GM21717 (cell line): Measurements from ENCODE around the gene SPECC1L.

Source experiments
- ATAC-seq: cut with Tn5 transposase; IDR thresholded peaks from one replicate; pipeline ENCODE4 v1.9.1; 2021; ENCODE audit warnings: mild to moderate bottlenecking, moderate library complexity; ENCODE audit not compliant: unreplicated experiment

Gene SPECC1L

GRCh38 chr22:24358105-24358836 is 87.6 kb downstream of the SPECC1L start:
- ATAC-seq = no peak

- ATAC-seq = no peak
These were observed 89.0 kb downstream of the SPECC1L start for GRCh38 chr22:24359452-24360120.

GRCh38 chr22:24361976-24362646 is 91.5 kb downstream of the SPECC1L start:
- ATAC-seq = no peak

- ATAC-seq = no peak
These were observed 92.6 kb downstream of the SPECC1L start for GRCh38 chr22:24363243-24363642.

GRCh38 chr22:24366701-24367100 is 96.1 kb downstream of the SPECC1L start:
- no peak for ATAC-seq

- no peak for ATAC-seq
These were observed 97.2 kb downstream of the SPECC1L start for GRCh38 chr22:24367841-24368240.

GRCh38 chr22:24370401-24370800 is 99.8 kb downstream of the SPECC1L start:
- no peak for ATAC-seq

- no peak for ATAC-seq
These were observed 105.4 kb downstream of the SPECC1L start for GRCh38 chr22:24376002-24376401.

GRCh38 chr22:24376586-24376985 is 106.0 kb downstream of the SPECC1L start:
- no peak for ATAC-seq

GRCh38 chr22:24379536-24379935 is 108.9 kb downstream of the SPECC1L start:
- no peak for ATAC-seq

- ATAC-seq = no peak
These were observed 109.7 kb downstream of the SPECC1L start for GRCh38 chr22:24380220-24380904.

GRCh38 chr22:24380905-24381230 is 110.2 kb downstream of the SPECC1L start:
- no peak for ATAC-seq

GRCh38 chr22:24383061-24383460 is 112.4 kb downstream of the SPECC1L start:
- no peak for ATAC-seq

- ATAC-seq = no peak
These were observed 113.5 kb downstream of the SPECC1L start for GRCh38 chr22:24384131-24384530.

- no peak for ATAC-seq
These were observed 116.4 kb downstream of the SPECC1L start for GRCh38 chr22:24386937-24387471.

GRCh38 chr22:24389680-24390079 is 119.0 kb downstream of the SPECC1L start:
- no peak for ATAC-seq

GRCh38 chr22:24390156-24390555 is 119.5 kb downstream of the SPECC1L start:
- no peak for ATAC-seq

GRCh38 chr22:24390576-24390975 is 119.9 kb downstream of the SPECC1L start:
- ATAC-seq = no peak

GRCh38 chr22:24391836-24392217 is 121.2 kb downstream of the SPECC1L start:
- no peak for ATAC-seq

GRCh38 chr22:24392218-24392931 is 121.7 kb downstream of the SPECC1L start:
- ATAC-seq = no peak
